ENCODE measurements around the gene GSS.
A peak's percentile ranks its signal among the peaks of the same experiment; 100 is the strongest.

Gene GSS

GRCh38 chr20:34976286-34976685, 20.7 kb upstream of the GSS start:
- DNase-seq, result no peak

- DNase-seq, result no peak
Observed at GRCh38 chr20:34974246-34974645, 18.6 kb upstream of the GSS start.

GRCh38 chr20:34971561-34972235, 16.1 kb upstream of the GSS start:
- no peak for DNase-seq

GRCh38 chr20:34970846-34971560, 15.4 kb upstream of the GSS start:
- DNase-seq, result no peak

GRCh38 chr20:34970193-34970840, 14.7 kb upstream of the GSS start:
- no peak for DNase-seq

GRCh38 chr20:34968042-34968775, 12.6 kb upstream of the GSS start:
- DNase-seq, result no peak

- no peak for DNase-seq
Observed at GRCh38 chr20:34967421-34967820, 11.8 kb upstream of the GSS start.

GRCh38 chr20:34965051-34965450, 9.4 kb upstream of the GSS start:
- DNase-seq, result no peak

- DNase-seq, result no peak
Observed at GRCh38 chr20:34964486-34964885, 8.9 kb upstream of the GSS start.

- no peak for DNase-seq
Observed at GRCh38 chr20:34956751-34957472, 1.3 kb upstream of the GSS start.

GRCh38 chr20:34956041-34956458, 444 bp upstream of the GSS start:
- DNase-seq, result no peak

GRCh38 chr20:34954904-34955230, 739 bp downstream of the GSS start:
- DNase-seq, result peak; percentile 32

GRCh38 chr20:34953960-34954359, 1.6 kb downstream of the GSS start:
- no peak for DNase-seq

- DNase-seq, result no peak
Observed at GRCh38 chr20:34952671-34953070, 2.9 kb downstream of the GSS start.

GRCh38 chr20:34951652-34952051, 4.0 kb downstream of the GSS start:
- DNase-seq, result no peak

GRCh38 chr20:34951252-34951651, 4.4 kb downstream of the GSS start:
- no peak for DNase-seq

- DNase-seq, result no peak
Observed at GRCh38 chr20:34949120-34949519, 6.5 kb downstream of the GSS start.

- no peak for DNase-seq
Observed at GRCh38 chr20:34948030-34948429, 7.6 kb downstream of the GSS start.

GRCh38 chr20:34947336-34947735, 8.3 kb downstream of the GSS start:
- DNase-seq, result no peak

GRCh38 chr20:34946661-34947060, 8.9 kb downstream of the GSS start:
- DNase-seq, result no peak

- DNase-seq, result no peak
Observed at GRCh38 chr20:34945315-34946077, 10.1 kb downstream of the GSS start.

Measured in stimulated activated CD8-positive, alpha-beta memory T cell treated with anti-CD3 and anti-CD28 coated beads, Interleukin-4, amount 100 ng/mL, for 48 hours (primary cell).